ENCODE results near the gene PLXNC1. TPM values are rescaled to one million over a fixed set of nuclear protein-coding genes. Genes with fewer than 3 reads are reported as not detected.
A peak's percentile ranks its signal among the peaks of the same experiment; 100 is the strongest.

The PLXNC1 gene
- total RNA-seq, 1 donor from 2014 or later: 8.3 TPM

DNA sequence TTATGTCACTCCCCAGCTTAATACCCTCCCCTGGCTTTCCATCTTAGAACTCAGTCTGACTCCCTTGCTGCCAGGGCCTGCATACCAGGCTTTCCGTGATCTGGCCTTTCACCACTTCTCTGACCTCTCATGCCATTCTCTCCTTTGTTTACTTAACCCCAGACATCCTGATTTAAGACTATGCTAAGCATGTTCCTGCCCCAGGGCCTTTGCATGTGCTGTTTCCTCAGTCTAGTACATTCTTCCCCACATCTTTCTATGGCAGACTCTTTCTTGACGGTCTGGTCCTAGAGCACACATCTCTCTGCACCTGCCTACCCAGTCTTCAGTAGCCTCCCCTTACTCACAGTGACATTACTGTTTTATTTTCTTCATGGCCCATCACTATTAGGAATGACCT, 42.2 kb downstream of the PLXNC1 start:
- Mint-ChIP-seq H3K27ac (no peak overlapping the region), H3K9me3 (peaks cover 18% of the 10 kb centered on the region), H3K36me3 (peaks cover 10% of the 10 kb centered on the region), H3K4me3 (no peak overlapping the region), H3K4me1 (ENCODE audit: unreplicated experiment) (no peaks in the 10 kb centered on the region), H3K27me3 (peaks cover 7% of the 10 kb centered on the region)
- TF ChIP-seq, protein P1, sequence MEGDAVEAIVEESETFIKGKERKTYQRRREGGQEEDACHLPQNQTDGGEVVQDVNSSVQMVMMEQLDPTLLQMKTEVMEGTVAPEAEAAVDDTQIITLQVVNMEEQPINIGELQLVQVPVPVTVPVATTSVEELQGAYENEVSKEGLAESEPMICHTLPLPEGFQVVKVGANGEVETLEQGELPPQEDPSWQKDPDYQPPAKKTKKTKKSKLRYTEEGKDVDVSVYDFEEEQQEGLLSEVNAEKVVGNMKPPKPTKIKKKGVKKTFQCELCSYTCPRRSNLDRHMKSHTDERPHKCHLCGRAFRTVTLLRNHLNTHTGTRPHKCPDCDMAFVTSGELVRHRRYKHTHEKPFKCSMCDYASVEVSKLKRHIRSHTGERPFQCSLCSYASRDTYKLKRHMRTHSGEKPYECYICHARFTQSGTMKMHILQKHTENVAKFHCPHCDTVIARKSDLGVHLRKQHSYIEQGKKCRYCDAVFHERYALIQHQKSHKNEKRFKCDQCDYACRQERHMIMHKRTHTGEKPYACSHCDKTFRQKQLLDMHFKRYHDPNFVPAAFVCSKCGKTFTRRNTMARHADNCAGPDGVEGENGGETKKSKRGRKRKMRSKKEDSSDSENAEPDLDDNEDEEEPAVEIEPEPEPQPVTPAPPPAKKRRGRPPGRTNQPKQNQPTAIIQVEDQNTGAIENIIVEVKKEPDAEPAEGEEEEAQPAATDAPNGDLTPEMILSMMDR (conservative IDR thresholded peaks at IDR 0.05): no peak
- DNase-seq (ENCODE audit: extremely low spot score, unreplicated experiment): no peak

DNA sequence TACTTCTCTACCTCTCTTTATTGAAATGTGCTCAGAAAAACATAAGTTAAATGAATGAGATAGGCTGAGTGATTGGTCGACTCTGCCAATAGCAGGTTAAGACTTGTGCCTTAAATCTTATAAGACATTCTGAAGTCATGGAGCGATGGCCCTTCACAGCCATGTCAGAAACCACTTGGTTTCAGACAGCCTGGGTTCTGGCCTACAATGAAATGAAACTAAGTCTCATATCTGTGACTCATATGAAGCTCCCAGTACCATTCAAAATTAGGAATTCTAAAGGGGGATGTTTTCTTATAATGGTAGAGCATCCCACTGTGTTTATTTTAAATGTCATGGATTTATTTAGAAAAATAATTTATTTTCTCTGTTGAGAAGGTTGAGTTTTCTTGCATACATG, 42.6 kb downstream of the PLXNC1 start:
- Mint-ChIP-seq H3K27ac (no peak overlapping the region), H3K36me3 (peaks cover 10% of the 10 kb centered on the region), H3K27me3 (peaks cover 7% of the 10 kb centered on the region), H3K4me3 (no peak overlapping the region), H3K4me1 (ENCODE audit: unreplicated experiment) (no peaks in the 10 kb centered on the region), H3K9me3 (peaks cover 18% of the 10 kb centered on the region)
- DNase-seq (ENCODE audit: extremely low spot score, unreplicated experiment): no peak
- TF ChIP-seq, protein P1 (conservative IDR thresholded peaks at IDR 0.05): no peak

DNA sequence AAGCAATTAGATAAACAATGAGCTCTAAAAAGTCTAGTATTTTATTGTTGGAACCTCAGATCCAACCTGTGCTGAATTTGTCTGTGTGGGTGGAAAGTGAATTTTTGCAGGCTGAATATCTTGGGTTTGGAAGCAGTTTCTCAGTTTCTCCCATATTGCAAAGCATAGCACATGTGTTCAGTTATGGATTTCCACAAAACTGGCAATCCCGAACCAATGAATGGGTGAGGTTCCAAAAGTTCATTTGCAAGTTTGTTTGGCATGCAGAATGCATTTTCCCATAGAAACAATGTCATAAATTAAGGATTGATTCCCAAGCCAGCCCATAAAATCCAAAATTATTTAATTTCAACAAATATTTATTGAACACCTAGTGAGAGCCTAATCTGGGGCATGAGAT, 43.4 kb downstream of the PLXNC1 start:
- H3K36me3 Mint-ChIP-seq: peaks cover 10% of the 10 kb centered on the region
- no peak overlapping the region for H3K27ac Mint-ChIP-seq
- TF ChIP-seq, protein P1 (conservative IDR thresholded peaks at IDR 0.05): no peak
- H3K9me3 Mint-ChIP-seq: peaks cover 18% of the 10 kb centered on the region
- no peaks in the 10 kb centered on the region for H3K4me1 Mint-ChIP-seq (ENCODE audit: unreplicated experiment)
- no peak for DNase-seq (ENCODE audit: extremely low spot score, unreplicated experiment)
- H3K4me3 Mint-ChIP-seq: no peak overlapping the region
- peaks cover 2% of the 10 kb centered on the region for H3K27me3 Mint-ChIP-seq

DNA sequence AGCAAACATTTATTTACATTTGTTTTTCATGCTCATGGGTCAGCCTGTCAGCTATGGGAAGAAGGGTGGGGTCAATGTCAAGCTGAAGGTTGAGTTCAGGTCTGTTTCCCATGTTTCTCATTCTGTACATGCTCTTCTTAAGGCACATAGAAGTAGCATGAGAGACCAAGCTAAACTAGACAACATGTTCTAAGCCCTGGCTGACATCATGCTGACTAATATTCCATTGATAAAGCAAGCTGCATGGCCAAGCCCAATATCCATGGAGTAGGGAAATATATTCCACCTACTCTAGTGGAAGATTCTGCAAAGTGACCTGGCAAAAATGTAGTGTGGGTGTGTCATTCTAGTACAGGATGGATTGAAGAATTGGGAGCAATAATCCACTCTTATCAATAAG, 44.1 kb downstream of the PLXNC1 start:
- Mint-ChIP-seq H3K4me3 (no peak overlapping the region), H3K9me3 (peaks cover 18% of the 10 kb centered on the region), H3K4me1 (ENCODE audit: unreplicated experiment) (no peaks in the 10 kb centered on the region), H3K27me3 (peaks cover 2% of the 10 kb centered on the region), H3K36me3 (peaks cover 10% of the 10 kb centered on the region), H3K27ac (no peak overlapping the region)
- TF ChIP-seq, protein P1 (conservative IDR thresholded peaks at IDR 0.05): no peak
- DNase-seq (ENCODE audit: extremely low spot score, unreplicated experiment): no peak

DNA sequence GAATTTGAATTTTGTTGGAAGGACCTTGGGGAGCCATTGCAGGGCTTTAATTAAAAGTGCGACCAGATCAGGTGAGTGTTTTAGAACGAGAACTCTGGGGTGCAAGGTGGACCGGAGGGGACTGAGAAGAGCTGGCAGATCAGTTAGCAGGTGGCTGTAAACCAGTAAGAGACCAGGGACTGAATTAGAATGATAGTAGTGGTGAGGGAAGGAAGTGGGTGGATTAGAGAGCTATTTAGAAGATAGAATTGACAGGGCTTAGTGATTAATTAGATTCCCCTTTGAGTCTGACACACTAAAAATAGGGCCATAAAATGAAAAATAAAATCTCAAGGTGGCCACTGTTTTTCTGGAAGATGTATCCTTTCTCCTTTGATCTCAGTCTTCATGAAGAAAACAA, 44.8 kb downstream of the PLXNC1 start:
- H3K36me3 Mint-ChIP-seq: peaks cover 10% of the 10 kb centered on the region
- H3K9me3 Mint-ChIP-seq: peaks cover 18% of the 10 kb centered on the region
- TF ChIP-seq, protein P1 (conservative IDR thresholded peaks at IDR 0.05): no peak
- no peak for DNase-seq (ENCODE audit: extremely low spot score, unreplicated experiment)
- H3K4me1 Mint-ChIP-seq (ENCODE audit: unreplicated experiment): no peaks in the 10 kb centered on the region
- H3K27ac Mint-ChIP-seq: no peak overlapping the region
- peaks cover 2% of the 10 kb centered on the region for H3K27me3 Mint-ChIP-seq
- no peak overlapping the region for H3K4me3 Mint-ChIP-seq

DNA sequence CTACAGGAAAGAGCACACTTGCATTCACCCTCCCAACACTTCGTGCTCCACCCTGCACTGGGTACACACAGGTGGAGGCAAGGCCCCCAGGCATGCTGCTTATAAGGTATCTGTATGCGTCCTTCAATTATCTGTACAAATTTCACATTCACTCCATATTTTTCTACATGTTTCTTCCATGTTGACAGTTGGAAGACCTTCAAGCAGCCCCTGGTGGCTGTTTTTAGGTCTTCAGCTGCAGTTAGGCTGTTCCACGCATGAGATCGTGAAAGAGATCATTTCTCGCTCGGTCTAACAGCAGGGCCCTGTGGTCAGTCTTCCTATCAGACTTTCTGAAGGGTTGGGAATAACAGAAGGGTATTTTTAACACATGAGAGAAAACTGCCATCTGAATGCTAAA, 47.1 kb downstream of the PLXNC1 start:
- peaks cover 18% of the 10 kb centered on the region for H3K9me3 Mint-ChIP-seq
- H3K4me1 Mint-ChIP-seq (ENCODE audit: unreplicated experiment): no peaks in the 10 kb centered on the region
- no peak for DNase-seq (ENCODE audit: extremely low spot score, unreplicated experiment)
- TF ChIP-seq, protein P1 (conservative IDR thresholded peaks at IDR 0.05): peak; percentile 41
- H3K4me3 Mint-ChIP-seq: no peak overlapping the region
- peaks cover 2% of the 10 kb centered on the region for H3K27me3 Mint-ChIP-seq
- H3K36me3 Mint-ChIP-seq: peaks cover 10% of the 10 kb centered on the region
- no peak overlapping the region for H3K27ac Mint-ChIP-seq
